KMS-11 (cell line): Measurements from ENCODE around the gene CCDC183.

Experiments
- H2AFZ ChIP-seq: fragments of 200-600 bp; sonication (generic); 2 replicates; pipeline ENCODE4 v1.6.1; 2016; ENCODE audit warnings: antibody characterized with exemption, mixed run types, low read depth
- H3K27ac ChIP-seq: fragments of 200-600 bp; sonication (generic); 2 replicates; pipeline ENCODE4 v1.6.1; 2016; ENCODE audit warnings: mild to moderate bottlenecking, mixed run types
- H3K27me3 ChIP-seq: fragments of 200-600 bp; sonication (generic); 2 replicates; pipeline ENCODE4 v1.6.1; 2017; ENCODE audit warnings: mild to moderate bottlenecking, low read depth, mixed run types, moderate library complexity; ENCODE audit not compliant: insufficient read depth
- H3K36me3 ChIP-seq: fragments of 200-600 bp; sonication (generic); 2 replicates; pipeline ENCODE4 v1.6.1; 2017; ENCODE audit warnings: mild to moderate bottlenecking, mixed run types; ENCODE audit not compliant: insufficient read depth
- H3K4me1 ChIP-seq: fragments of 200-600 bp; sonication (generic); 2 replicates; pipeline ENCODE4 v1.6.1; 2016; ENCODE audit warnings: mild to moderate bottlenecking, low read depth, mixed run types; ENCODE audit not compliant: poor library complexity, severe bottlenecking
- H3K4me2 ChIP-seq: fragments of 200-600 bp; sonication (generic); 2 replicates; pipeline ENCODE4 v1.7.0; 2016; ENCODE audit warnings: mild to moderate bottlenecking, mixed run types
- H3K4me3 ChIP-seq: fragments of 200-600 bp; sonication (generic); IDR thresholded peaks from 2 replicates; pipeline ENCODE4 v1.6.1; 2017; ENCODE audit warnings: low read depth, low read length, mixed read lengths; ENCODE audit not compliant: insufficient read depth
- H3K79me2 ChIP-seq: fragments of 200-600 bp; sonication (generic); 2 replicates; pipeline ENCODE4 v1.6.1; 2016; ENCODE audit warnings: low read depth, mixed run types; ENCODE audit not compliant: insufficient read depth
- H3K9ac ChIP-seq: fragments of 200-600 bp; sonication (generic); 2 replicates; pipeline ENCODE4 v1.6.1; 2016; ENCODE audit warnings: mild to moderate bottlenecking, mixed run types
- H4K20me1 ChIP-seq: fragments of 200-600 bp; sonication (generic); 2 replicates; pipeline ENCODE4 v1.6.1; 2016; ENCODE audit warnings: mild to moderate bottlenecking, mixed run types; ENCODE audit not compliant: insufficient read depth
- TF ChIP-seq, protein P1 (sequence below): fragments of 200-600 bp; sonication (generic); conservative IDR thresholded peaks from 2 replicates; pipeline ENCODE4 v1.6.1; 2017; ENCODE audit warnings: low read depth, mild to moderate bottlenecking, antibody characterized with exemption, low read length, moderate library complexity, mixed read lengths

Gene CCDC183

DNA sequence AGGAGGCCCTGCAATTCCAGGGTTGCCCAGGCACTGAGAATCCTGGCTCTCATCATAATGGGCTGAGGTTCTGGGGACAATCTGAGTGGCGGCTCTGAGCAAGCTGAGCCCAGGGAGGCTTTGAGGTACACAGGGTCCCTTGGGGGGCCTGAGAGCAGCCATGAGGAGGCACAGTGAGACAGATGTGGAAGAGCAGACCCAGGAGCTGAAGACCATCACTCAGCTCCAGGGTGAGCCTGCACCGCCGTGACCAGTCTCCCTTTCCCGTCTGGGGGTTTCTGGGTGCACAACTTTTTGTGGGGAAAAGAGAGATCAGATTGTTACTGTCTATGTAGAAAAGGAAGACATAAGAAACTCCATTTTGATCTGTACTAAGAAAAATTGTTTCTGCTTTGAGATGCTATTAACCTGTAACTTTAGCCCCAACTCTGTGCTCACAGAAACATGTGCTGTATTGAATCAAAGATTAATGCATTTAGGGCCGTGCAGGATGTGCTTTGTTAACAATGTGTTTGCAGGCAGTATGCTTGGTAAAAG, at the start of gene CCDC183:
TSS of gene CCDC183 (plus strand) at position 101 of the 537 bp plus-strand sequence. CDS start at position 161, 60 bp downstream.
- peaks cover 46% of the 10 kb centered on the region for H3K4me1 ChIP-seq
- H3K9ac ChIP-seq, result no peak within 1 kb of the TSS; the same call in 1 of the 2 replicates
- H3K27ac ChIP-seq, result no peak within 1 kb of the TSS
- peaks cover 6% of the 10 kb centered on the region; the same call in 1 of the 2 replicates for H3K27me3 ChIP-seq
- H3K4me2 ChIP-seq, result peak within 1 kb of the TSS; percentile 39
- H2AFZ ChIP-seq, result no peak within 1 kb of the TSS
- H3K79me2 ChIP-seq, result no peaks in the 10 kb centered on the region
- H3K36me3 ChIP-seq, result no peaks in the 10 kb centered on the region
- H3K4me3 ChIP-seq, result no peak within 1 kb of the TSS
- TF ChIP-seq, protein P1, sequence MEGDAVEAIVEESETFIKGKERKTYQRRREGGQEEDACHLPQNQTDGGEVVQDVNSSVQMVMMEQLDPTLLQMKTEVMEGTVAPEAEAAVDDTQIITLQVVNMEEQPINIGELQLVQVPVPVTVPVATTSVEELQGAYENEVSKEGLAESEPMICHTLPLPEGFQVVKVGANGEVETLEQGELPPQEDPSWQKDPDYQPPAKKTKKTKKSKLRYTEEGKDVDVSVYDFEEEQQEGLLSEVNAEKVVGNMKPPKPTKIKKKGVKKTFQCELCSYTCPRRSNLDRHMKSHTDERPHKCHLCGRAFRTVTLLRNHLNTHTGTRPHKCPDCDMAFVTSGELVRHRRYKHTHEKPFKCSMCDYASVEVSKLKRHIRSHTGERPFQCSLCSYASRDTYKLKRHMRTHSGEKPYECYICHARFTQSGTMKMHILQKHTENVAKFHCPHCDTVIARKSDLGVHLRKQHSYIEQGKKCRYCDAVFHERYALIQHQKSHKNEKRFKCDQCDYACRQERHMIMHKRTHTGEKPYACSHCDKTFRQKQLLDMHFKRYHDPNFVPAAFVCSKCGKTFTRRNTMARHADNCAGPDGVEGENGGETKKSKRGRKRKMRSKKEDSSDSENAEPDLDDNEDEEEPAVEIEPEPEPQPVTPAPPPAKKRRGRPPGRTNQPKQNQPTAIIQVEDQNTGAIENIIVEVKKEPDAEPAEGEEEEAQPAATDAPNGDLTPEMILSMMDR, result no peak
- no peaks in the 10 kb centered on the region for H4K20me1 ChIP-seq

DNA sequence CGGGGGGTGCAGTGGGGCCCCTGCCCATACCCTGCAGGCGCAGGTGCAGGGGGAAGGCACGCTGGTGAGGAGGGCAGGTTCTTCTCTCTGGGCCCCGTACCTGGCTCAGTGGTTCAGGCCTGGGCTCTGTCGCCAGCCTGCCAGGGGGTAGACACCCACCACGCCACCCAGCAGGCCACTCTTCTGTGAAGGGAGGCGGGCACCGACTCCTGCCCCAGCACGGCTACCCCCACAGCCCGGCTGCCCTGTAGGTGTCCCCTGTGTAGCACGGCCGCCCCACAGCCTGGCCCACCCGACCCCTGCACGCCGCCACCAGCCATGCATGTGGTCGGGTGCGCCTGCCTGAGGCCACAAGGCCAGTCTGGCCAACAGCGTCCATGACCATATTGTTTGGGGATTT, 49.5 kb upstream of the CCDC183 start:
- Histone ChIP-seq H3K4me3 (no peak overlapping the region), H3K27ac (no peak overlapping the region)

DNA sequence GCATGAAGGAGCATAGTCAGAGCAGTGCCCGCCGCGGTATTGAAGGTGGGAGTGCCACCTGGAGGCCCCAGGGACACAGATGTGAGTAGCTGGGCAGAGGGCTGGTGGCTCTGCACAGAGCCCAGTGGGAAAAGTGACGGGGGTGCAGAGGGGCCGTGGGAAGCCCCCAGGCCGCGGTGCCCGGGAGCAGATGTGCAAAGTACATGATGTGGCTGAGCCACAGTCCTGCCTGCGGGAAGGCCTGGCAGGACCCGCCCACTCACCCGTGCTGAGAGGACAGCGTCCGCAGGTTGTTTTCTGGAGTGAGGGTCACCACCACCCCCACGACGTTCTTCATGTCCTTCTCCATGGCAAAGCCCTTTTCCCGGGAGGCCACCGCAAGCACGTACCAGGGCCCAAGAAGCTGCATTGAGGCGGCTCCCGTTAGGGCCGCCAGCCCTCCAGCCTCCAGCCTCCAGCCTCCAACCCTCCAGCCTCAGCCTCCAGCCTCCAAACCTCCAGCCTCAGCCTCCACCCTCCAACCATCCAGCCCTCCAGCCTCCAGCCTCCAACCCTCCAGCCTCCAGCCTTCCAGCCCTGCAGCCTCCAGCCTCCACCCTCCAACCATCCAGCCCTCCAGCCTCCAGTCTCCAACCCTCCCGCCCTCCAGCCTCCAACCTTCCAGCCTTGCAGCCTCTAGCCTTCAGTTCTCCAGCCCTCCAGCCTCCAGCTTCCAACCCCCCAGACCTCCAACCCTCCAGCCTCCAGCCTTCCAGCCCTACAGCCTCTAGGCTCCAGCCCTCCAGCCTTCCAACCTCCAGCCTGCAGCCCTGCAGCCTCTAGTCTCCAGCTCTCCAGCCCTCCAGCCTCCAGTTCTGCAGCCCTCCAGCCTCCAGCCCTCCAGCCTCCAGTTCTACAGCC, 48.7 kb upstream of the CCDC183 start:
- no peaks in the 10 kb centered on the region for H3K4me1 ChIP-seq
- no peaks in the 10 kb centered on the region for H3K36me3 ChIP-seq
- TF ChIP-seq, protein P1, result no peak
- H3K4me3 ChIP-seq, result no peak overlapping the region
- H4K20me1 ChIP-seq, result no peaks in the 10 kb centered on the region
- no peak overlapping the region for H3K9ac ChIP-seq
- no peak overlapping the region for H2AFZ ChIP-seq
- H3K27ac ChIP-seq, result no peak overlapping the region
- H3K79me2 ChIP-seq, result no peaks in the 10 kb centered on the region
- no peak overlapping the region for H3K4me2 ChIP-seq
- H3K27me3 ChIP-seq, result peaks cover 94% of the 10 kb centered on the region

More for the DNA sequence above, 49.5 kb upstream of the CCDC183 start:
- Histone ChIP-seq H3K9ac (no peak overlapping the region), H3K36me3 (no peaks in the 10 kb centered on the region), H4K20me1 (no peaks in the 10 kb centered on the region), H2AFZ (no peak overlapping the region), H3K27me3 (peaks cover 96% of the 10 kb centered on the region), H3K4me2 (no peak overlapping the region), H3K4me1 (peaks cover 4% of the 10 kb centered on the region), H3K79me2 (no peaks in the 10 kb centered on the region)
- TF ChIP-seq, protein P1, result no peak

DNA sequence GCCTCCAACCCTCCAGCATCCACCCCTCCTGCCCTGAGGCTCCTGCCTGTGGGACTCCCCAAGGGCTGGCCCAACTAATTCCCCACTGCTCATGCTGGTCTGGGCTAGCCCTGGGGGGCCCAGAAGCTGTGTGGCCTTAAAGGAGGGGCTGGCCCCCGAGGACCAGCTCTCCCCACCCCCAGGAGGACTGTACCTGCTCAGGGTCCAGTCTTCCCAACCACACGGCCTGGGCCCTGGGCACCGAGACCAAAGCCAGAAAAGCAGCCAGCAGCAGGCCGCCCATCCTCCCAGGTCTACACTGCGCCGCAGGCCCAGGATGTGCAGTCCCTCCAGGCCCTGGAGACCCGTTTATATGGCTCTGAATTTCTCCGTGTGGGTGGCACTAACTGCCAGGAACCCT, 47.9 kb upstream of the CCDC183 start, which contains the start of gene LCN6:
TSS of gene LCN6 (minus strand) at position 325 of the 400 bp plus-strand sequence. CDS start at position 283, 42 bp downstream.
- H3K9ac ChIP-seq, result no peak within 1 kb of the TSS

More for the DNA sequence above, 47.9 kb upstream of the CCDC183 start, which contains the start of gene LCN6:
- Histone ChIP-seq H3K4me1 (no peaks in the 10 kb centered on the region), H3K4me3 (no peak within 1 kb of the TSS), H3K79me2 (no peaks in the 10 kb centered on the region), H4K20me1 (no peaks in the 10 kb centered on the region), H2AFZ (no peak within 1 kb of the TSS), H3K27ac (no peak within 1 kb of the TSS), H3K36me3 (no peaks in the 10 kb centered on the region), H3K27me3 (peaks cover 90% of the 10 kb centered on the region), H3K4me2 (no peak within 1 kb of the TSS)
- TF ChIP-seq, protein P1, result no peak
